ENCODE results near the gene ZNF526.
A peak's percentile ranks its signal among the peaks of the same experiment; 100 is the strongest.

The ZNF526 gene

DNA sequence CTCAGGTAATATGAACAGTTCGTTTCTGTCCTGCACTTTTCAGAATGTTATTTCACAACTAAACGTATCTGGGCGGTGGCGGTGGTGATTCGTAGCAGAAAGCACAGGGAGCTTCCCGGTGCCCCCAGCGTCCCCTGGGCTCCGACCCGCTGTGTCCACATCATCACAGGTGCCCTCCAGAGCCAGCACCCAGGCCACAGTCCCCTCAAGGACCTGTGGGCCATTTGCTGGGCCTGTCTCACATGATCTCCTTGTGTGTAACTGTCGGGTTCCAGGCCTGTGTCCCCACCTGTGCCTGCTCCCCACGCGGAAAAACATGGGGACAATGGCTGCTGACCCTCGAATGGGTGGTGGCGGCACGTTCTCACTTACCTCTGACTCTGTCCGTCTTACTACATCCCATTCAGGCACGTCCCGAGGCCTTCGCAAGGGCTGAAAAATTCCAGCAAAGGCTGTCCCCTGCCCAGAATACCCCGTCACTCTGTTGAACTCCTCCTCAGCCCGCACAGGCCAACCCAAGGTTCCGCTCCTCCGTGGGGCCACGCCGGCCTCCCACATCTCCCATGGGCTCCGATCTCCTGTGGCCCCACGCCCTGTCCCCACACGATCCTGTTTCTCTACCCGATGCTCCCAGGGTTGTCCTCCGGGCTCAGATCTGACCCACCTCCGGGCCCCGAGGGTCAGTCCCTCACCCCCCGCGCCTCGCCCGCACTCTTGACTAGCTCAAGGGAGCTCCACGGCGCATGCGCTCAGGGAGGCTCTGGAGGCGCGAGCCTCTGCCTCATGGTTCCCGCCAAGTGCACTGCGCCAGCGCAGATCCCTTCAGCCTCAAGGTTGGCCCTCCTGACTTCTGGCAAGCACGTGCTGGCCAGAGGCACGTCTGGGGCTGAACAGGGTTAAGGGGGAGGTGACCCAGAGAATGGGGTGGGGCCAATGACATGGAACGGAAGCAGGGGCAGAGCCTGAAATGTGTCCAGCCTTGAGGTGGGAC, 23.8 kb upstream of the ZNF526 start:
- DNase-seq (ENCODE audit: low spot score) = no peak

DNA sequence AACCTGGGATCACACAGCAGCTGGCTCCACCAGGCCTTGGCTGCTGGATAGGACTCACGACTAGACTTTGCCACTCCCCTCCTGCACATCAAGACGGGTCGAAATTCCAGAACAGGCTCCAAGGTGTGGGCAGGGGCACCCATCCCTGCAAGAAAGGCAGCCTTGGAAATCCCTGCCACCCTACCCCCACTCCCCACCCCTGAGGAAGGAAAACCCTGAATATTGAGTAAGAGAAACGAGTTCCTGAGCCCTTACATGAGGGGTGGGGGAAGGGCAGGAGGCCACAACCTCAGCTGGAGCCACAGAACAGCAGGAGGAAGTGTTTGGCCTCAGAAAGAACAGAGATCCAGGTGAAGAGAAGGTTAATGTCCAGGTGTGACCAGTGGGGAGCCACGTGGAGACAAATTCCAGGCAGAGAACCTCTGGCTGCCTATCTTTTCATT, 22.7 kb upstream of the ZNF526 start:
- DNase-seq (ENCODE audit: low spot score) = no peak

DNA sequence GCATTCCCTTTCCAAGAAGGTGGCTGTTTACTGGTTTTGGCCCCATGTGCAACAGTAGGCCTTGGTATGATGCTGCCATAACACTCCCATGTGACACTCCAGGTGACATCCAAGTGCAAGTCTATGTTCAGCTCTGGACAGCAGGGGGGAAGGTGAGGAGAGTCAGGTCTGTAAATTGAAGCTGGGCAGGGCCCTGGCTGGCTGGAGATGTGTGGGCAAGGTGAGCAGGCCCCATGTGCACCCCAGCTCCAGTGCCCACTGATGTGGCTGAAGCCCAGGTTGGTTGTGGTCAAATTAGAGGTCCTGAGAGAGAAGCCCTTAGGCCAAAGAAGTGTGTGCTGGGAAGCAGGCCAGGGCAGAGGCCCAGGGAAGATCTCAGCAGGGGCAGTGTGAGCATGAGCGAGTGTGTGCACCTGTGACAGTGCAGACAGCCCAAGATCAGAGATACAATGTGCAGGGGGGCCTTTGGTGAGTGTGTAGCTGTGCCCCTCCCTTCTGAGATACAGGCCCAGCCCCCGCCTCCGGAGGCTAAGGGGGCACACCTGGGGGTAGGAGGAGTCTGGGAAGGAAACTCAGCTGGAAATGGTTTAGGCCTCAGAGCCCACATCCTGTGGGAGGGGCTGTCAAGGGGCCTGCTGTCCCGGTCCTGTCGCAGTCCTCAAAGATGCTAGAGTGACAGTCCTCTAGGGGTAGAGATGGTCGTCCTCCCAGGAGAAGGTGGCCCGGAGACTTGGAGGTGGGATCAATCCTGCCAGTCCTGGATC, 21.3 kb upstream of the ZNF526 start:
- no peak for DNase-seq (ENCODE audit: low spot score)

DNA sequence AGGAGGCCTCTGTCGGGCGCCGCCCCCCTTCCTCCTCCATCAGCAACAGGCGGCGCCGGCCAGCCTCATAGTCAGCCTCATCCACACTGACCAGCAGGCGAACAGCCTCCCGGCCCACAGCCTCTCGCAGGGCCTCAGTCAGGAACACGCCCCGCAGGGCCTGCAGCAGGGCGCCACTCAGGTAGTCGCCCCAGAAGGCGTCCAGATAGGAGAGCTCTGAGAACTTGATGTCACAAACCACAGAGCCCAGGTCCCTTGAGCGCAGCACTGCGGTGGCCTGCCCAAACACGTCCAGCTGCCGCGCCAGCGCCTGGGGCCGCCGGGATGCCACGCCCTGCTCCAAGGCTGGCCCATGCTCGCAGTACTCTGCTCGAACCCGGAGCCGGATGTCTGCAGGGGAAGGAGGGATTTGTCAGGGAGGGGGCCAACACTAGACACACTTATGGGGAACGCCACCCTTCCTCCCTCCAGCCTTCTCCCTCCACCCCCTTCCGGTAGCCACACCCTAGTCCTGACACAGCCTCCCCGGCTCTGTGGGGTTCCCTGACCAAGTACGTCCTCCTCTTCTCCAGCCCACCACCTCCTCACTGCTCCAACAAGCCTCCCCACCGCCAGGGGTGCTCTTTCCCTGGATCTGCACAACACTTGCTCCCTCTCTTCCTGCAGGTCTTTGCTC, 20.5 kb upstream of the ZNF526 start:
- no peak for DNase-seq (ENCODE audit: low spot score)

DNA sequence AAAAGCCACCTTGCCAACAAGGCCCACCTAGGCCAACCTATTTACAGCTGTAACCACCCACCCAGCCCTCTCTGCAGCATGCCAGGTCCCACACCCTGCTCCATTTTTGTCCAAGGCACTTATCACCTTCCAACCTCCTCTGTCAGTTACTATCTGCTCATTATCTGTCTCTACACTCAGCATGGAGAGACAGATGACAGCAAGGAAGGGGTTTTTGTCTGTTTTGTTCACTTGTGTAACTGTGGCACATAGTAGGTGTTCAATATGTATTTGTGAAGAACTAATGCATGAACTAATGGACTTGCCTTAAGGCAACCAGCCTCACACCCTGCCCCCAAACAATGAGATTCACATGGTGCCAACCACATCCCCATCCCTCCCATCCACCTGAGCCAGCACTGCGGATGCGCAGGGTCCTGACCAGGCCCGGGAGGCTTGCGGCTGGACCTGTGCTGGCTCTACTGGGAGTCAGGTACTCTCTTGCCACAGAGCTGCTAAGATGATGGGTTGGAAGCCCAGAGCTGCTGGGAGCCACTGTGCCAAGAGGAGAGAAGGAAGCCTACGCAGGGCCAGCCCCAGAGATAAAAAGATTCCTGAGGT, 19.9 kb upstream of the ZNF526 start:
- no peak for DNase-seq (ENCODE audit: low spot score)

DNA sequence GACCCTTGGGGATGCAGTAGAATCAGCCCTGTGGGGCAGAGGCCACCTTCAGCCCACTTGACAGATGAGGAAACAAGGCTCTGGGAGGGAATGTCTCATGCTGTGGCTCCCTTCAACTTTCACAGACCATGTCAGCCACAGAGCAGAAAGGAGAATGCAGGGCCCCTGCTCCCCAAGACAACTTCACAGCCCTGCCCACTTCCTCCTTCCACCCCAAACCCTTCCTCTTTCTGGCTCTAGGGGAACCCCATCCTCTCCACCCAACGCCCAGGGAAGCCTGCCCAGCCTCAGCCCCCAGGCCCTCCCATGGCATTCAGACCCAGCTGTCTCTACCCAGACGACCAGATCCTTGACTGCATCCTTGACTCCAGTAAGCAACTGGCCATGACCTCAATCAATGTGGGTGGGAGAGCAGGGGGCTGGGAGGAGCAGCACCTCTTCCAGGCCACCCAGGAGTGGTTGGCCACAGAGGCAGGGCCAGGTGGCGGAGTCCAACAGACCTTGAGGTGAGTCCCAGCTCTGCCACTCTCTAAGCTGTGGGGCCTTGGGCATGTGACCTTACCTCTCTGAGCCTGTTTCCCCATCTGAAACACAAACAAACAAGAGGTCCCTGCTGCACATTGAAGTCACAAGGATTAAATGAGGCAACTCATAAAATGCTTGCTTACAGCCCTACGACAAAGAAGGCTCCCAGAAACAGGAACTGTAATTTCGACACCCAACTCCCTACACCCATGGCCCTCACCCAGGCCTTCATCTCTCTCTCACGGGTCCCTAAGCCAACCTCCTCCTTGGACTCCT, 18.4 kb upstream of the ZNF526 start:
- DNase-seq (ENCODE audit: low spot score) = no peak

DNA sequence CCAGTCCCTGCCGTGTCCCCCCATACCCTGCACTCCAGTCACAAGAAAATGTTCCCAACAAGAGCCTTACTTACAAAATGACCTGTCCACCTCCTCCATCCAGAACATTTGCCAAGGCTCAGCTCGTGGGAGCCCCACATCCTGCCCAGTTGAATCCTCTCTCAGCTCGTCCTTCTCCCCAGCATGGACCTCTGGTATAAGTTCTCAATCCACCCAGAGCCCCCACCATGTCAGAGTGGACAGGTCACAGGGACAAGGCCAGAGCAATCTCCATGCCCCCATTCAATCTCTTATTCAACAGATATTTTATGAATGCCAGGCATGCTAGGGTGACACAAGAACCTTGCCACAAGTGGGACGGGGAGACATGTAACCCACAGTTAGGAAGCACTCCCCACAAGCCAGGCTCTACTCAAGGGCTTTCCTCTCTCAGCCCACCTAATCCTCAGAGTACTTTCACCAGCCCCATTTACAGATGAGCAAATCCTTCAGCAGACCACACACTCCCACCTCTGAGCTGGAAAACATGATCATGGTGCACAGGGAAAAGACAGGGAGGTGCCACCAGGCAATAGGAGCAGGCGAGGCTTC, 17.7 kb upstream of the ZNF526 start:
- DNase-seq (ENCODE audit: low spot score) = no peak

DNA sequence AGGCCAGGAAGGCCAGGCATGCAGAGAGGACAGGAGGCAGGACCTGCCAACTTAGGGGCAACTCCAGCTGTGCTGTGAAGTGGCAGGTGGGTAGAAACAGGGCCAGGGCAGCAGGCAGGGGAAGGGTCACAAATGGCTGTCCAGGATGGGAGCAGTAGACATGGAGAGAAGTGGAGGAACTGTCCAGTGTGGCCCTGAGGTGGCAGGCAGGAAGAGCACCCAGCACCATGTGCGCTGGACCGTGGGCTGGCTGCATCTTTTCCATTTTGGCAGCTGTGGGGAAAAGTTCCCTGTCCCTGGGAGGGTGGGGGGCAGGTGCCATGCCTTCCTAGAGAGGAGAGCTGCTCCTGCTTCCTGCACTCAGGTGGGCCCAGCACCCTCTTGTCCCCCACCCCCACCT, 16.4 kb upstream of the ZNF526 start:
- DNase-seq (ENCODE audit: low spot score) = no peak

DNA sequence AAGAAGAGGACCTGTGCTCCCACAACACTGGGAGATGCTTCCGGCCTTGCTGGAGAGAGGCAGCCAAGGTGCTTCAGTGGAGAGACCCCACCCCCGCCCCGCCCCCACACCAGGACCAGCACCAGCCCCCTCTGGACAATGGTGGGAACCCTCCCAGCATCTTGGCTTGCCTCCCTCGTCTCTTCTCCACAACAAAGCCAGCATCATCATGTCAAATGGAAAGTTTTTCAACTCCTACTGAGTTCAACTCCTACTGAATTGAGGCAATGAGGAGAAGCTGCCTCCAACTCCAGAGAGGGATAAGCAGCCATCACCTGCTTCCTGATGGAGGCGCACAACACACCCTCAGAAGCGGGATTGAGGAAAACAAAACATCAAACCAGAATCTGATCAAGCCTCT, 15.4 kb upstream of the ZNF526 start:
- no peak for DNase-seq (ENCODE audit: low spot score)

DNA sequence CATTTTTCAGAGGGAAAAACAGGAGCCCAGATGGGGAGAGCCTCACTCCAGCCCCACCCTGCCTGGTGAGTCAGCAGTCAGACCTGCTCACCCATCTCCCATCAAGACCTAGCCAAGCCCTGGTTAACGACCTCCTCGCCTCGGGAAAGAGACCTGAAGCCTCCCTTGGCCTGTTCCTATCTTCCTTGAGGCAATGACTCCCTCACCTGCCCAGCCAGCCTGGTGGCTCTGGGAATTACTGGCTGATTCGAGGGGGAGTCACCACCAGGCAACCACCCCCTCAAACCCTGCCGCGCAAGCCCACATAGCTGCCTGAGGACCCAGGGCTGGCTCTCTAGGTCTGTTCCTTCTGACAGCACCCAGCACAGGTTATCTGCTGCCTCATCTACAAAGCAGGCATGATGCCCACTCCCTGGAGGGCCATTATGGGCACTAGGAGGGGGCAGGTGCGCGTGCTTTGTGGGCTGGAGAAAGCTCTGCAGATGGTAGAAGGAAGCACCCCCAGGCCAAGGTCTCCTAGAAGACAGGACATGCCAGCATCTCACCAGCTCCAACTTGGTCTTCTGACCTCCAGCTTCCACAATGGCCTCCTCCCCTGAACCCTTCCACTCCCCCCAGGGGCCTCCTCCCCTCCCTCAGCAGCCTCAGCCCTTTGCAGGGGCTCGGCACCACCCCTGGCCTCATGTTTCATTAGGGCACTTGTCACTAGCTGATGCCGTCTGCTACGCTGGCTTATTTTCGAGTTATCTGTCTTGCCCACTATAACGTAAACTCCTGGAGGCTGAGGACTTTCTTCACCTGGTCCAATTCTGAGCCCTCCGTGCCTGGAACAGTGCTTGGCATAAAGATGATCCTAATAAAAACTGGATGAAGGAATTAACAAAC, 13.0 kb upstream of the ZNF526 start:
- DNase-seq (ENCODE audit: low spot score) = peak; percentile 73

DNA sequence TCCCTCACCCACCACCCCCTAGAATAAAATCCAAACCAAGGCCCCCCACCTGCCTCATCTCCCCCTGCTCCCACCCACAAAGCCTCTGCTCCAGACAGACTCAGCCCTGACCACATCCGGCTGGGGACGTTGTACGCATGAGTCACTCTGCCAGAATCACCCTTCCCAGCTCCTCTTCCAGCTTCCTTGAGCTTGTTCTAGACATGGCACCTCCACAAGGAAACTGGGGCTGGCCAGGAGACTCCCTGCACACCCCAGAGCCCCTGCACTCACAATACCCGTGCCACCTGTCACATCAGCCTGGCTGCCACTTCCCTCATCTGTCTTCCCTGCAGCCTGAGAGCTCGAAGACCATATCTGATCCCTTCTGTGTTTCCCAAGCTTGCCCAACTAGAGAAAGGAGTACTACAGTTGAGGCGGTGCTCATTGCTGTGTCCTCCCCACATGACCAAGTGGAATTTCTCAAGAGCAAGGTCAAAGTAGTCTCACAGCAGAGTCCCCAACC, 12.3 kb upstream of the ZNF526 start:
- peak; percentile 90 for DNase-seq (ENCODE audit: low spot score)

DNA sequence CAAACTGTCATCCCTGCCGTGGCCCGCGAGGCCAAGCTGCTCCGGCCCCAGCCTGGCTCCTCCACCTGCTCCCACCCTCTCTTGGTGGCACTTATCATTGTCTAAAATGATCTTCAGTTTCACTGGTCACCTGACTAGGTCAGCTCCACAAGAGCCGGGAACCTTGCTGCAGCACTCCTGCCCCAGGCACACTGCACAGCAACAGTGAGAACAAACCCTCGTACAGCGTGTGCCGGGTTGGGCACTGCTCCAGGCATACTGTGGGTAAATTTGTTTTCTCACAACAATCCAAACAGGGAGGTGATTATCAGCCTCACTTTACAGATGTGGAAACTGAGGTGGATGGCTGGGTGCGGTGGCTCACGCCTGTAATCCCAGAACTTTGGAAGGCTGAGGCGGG, 11.5 kb upstream of the ZNF526 start:
- DNase-seq (ENCODE audit: low spot score) = no peak

DNA sequence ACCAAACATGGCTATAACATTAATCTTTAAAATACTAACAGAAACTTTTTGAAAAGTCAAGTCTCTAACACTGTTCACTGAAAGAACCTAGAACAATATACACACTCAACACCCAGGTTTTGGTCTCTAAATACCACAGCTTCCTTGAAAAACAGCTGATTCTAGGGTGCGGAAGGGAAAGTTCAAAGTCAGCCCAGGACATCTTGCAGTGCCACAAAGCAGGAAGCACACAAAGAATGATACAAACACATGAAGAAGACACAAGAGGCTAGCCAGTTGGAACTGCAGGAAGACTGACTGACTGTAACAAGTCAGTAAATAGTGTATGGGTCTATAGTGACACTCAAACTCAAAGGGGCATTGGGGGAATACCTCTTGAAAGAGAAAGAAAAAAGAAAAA, 7.2 kb upstream of the ZNF526 start:
- DNase-seq (ENCODE audit: low spot score) = no peak

DNA sequence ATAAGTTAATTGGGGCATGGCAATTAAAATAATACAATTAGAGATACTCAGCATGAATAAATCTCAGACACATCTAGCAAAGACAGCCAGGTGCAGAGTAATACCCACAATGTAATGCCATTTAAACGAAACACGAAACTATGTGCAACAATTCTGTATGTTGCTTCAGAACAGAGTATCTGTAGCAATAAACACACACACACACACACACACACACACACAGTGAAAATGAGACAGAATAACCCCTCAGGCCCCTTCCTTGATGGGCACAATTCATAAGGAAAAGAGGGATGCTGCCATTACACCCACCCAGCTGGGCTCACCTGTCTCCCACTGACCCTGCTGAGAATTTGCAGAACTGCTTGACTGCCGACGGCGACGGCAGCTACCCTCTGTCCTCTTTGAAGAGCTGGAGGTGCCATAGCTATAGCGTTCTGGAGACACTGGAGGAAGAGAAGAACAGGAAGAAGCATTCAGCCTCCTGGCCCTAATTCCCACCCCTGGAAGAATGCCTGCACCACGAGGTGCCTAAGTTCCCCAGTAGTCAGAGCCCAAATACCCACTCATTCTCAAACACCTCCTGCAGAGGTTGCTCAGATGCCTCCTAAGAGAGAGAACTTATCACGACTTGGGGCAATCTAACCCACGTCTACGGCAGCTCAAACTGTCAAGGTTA, 5.2 kb upstream of the ZNF526 start:
- no peak for DNase-seq (ENCODE audit: low spot score)

DNA sequence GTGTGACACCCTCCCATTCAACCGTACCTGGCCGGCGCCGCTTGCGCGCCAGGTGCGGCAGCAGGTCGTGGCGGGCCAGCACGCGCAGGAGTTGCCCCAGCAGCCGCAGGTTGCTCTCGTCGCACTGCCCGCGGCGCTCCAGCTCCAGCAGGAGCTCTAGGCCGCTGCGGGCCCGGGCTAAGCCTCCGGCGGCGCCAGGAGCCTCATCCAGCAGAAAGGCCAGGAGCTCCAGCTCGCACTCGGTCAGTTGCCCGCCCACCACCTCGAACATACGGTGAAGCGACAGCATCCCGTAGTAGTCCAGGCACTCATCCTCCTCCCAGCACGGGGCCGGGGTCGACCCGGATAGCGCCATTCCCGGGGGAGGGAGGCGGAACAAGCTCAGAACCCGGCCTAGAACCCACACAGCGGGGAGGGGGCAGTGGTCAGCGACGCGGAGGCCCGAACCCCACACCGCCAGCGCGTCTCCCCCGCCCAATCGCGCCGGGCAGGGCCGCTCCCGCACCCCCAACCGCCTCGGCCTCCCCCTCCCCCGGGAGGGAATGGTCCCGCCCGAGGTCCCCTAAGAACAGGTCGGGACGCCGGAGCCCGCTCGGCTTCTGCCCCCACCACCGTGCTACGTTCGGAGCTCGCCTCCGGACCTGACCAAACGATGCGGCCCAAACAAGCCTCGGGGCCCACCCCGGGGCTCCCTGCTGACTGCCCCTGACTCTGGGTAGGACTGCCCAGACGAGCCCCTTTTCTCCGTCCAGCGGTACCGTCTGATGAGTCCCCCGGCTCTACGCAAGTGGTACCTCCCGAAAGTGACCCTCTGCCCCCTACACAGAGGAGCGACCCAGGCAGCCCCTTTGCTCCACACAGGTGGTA, 3.2 kb upstream of the ZNF526 start:
- DNase-seq (ENCODE audit: low spot score) = peak; percentile 64

DNA sequence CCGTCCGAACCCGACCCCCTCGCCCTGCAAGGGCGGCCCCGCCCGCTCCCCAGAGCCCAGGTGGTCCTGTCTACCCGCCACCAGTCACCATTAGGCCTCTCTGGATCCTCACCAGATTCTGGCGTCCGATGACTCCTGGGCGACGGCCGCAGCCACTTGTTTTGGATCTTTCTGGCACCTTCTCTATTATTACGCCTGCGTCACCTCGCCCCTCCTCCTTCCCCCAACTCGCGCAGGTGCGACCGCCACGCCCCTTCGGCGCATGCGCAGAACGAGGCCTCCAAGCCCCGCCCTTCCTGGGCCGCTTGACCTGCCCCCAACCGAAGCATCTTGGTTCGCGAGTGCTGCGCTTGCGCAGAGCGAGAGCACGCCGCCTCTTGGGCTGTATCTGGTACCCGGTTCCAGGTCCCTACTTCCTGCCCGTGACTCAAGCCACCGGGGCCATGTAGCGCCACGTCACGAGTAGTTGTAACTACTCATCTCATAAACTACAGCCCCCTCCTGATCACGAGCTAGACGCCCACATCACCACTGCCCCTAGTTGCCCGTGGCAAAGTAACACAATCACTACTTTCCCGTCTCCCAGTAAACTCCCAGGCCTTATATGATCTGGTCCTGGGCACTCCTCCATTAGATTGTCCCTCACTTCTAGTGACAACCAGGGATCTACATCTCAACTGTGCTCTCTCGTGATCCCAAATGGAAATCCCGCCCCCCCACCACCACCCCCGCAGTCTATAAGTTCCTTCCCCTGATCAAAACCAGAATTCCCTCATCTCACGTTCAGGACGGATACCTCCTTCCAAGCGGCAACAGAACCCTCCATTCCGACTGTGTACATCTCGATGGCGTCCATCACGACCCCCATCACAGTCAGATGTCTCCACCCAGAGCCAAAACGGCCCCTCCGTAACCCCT, 2.3 kb upstream of the ZNF526 start, which contains the start of gene DEDD2:
Gene DEDD2, minus strand, starts transcription at position 158 of the 918 bp plus-strand sequence. CDS start 670 bp downstream, outside the sequence.
- peak; percentile 98 for DNase-seq (ENCODE audit: low spot score)

DNA sequence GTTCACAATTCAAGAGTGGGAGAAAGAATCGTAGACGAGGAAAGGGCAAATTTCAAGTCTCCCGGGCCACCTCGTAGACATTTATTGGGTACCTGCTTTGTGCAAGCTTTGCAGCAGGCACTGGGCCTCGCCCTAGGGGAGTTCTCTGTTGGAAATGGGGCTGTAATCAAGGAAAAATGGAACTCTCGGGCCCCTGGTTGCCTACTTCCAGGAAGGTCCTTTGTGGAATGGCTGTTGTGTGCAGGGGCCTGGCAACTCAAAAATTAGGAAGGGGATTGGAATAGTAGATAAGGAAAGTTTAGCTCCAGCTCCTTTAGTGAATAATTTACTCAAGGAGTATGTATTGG, 612 bp downstream of the ZNF526 start:
- no peak for DNase-seq (ENCODE audit: low spot score)
